H9 (cell line): Measurements from ENCODE around the gene CHST13. TPM values are rescaled to one million over a fixed set of nuclear protein-coding genes. Genes with fewer than 3 reads are reported as not detected.

Source experiments
- DNase-seq: peaks from one replicate; pipeline ENCODE4 v3.0.0-alpha.2; 2017
- H2AFZ ChIP-seq: one replicate; pipeline ENCODE4 v1.6.1; 2013; ENCODE audit warnings: mild to moderate bottlenecking, low read length, control low read depth, moderate library complexity
- H2AK5ac ChIP-seq: 2 replicates; pipeline ENCODE4 v1.6.1; 2013; ENCODE audit warnings: low read length, control low read depth, mixed read lengths; ENCODE audit not compliant: insufficient read length
- H2BK120ac ChIP-seq: one replicate; pipeline ENCODE4 v1.6.1; 2013; ENCODE audit warnings: low read depth, mild to moderate bottlenecking, low read length, control low read depth, inconsistent platforms; ENCODE audit not compliant: poor library complexity, severe bottlenecking
- H2BK12ac ChIP-seq: 2 replicates; pipeline ENCODE4 v1.6.1; 2013; ENCODE audit warnings: low read length, control low read depth, mixed read lengths, low read depth; ENCODE audit not compliant: insufficient read length
- H2BK15ac ChIP-seq: 2 replicates; pipeline ENCODE4 v1.6.1; 2013; ENCODE audit warnings: low read depth, low read length, control low read depth
- H2BK20ac ChIP-seq: one replicate; pipeline ENCODE4 v1.6.1; 2013; ENCODE audit warnings: low read depth, mild to moderate bottlenecking, low read length, control low read depth, inconsistent platforms; ENCODE audit not compliant: poor library complexity, severe bottlenecking
- H2BK5ac ChIP-seq: 2 replicates; pipeline ENCODE4 v1.6.1; 2013; ENCODE audit warnings: low read length, control low read depth, mixed read lengths; ENCODE audit not compliant: insufficient read length
- H3K14ac ChIP-seq: 2 replicates; pipeline ENCODE4 v1.6.1; 2013; ENCODE audit warnings: low read length, control low read depth; ENCODE audit not compliant: insufficient read depth
- H3K18ac ChIP-seq: 2 replicates; pipeline ENCODE4 v1.6.1; 2013; ENCODE audit warnings: low read depth, mild to moderate bottlenecking, mixed read lengths, low read length, control low read depth; ENCODE audit not compliant: insufficient read length
- H3K23ac ChIP-seq: 2 replicates; pipeline ENCODE4 v1.6.1; 2013; ENCODE audit warnings: low read length, control low read depth, mixed read lengths, low read depth; ENCODE audit not compliant: insufficient read length
- H3K23me2 ChIP-seq: 2 replicates; pipeline ENCODE4 v1.6.1; 2013; ENCODE audit warnings: low read depth, mild to moderate bottlenecking, mixed read lengths, low read length, control low read depth; ENCODE audit not compliant: insufficient read length, poor library complexity, severe bottlenecking
- H3K27ac ChIP-seq: 2 replicates; pipeline ENCODE4 v1.5.1; 2013; ENCODE audit warnings: low read length, control low read depth, mixed read lengths, low read depth; ENCODE audit not compliant: insufficient read length
- H3K27me3 ChIP-seq: 2 replicates; pipeline ENCODE4 v1.6.1; 2013; ENCODE audit warnings: low read length, control low read depth, inconsistent platforms; ENCODE audit not compliant: insufficient read depth
- H3K4ac ChIP-seq: 2 replicates; pipeline ENCODE4 v1.6.1; 2013; ENCODE audit warnings: low read depth, mild to moderate bottlenecking, control low read depth, inconsistent platforms, low read length, moderate library complexity
- H3K4me1 ChIP-seq: 2 replicates; pipeline ENCODE4 v1.6.1; 2013; ENCODE audit warnings: low read length, control low read depth, inconsistent platforms; ENCODE audit not compliant: insufficient read depth
- H3K4me2 ChIP-seq: 2 replicates; pipeline ENCODE4 v1.6.1; 2013; ENCODE audit warnings: low read length, control low read depth, mixed read lengths; ENCODE audit not compliant: insufficient read length, insufficient read depth
- H3K56ac ChIP-seq: 2 replicates; pipeline ENCODE4 v1.6.1; 2013; ENCODE audit warnings: low read depth, mild to moderate bottlenecking, mixed read lengths, low read length, control low read depth; ENCODE audit not compliant: insufficient read length
- H3K79me1 ChIP-seq: 2 replicates; pipeline ENCODE4 v1.6.1; 2013; ENCODE audit warnings: low read depth, mild to moderate bottlenecking, moderate library complexity, low read length, control low read depth, inconsistent platforms; ENCODE audit not compliant: insufficient read depth, poor library complexity, severe bottlenecking
- H3K79me2 ChIP-seq: 2 replicates; pipeline ENCODE4 v1.6.1; 2013; ENCODE audit warnings: low read length, control low read depth, inconsistent platforms; ENCODE audit not compliant: insufficient read depth
- H3K9ac ChIP-seq: 2 replicates; pipeline ENCODE4 v1.6.1; 2013; ENCODE audit warnings: low read length, control low read depth, mixed read lengths; ENCODE audit not compliant: insufficient read length; ENCODE audit errors: extremely low read depth
- H3K9me3 ChIP-seq: one replicate; pipeline ENCODE4 v1.6.1; 2013; ENCODE audit warnings: low read depth, low read length, inconsistent platforms; ENCODE audit not compliant: control insufficient read depth
- H3T11ph ChIP-seq: one replicate; pipeline ENCODE4 v1.6.1; 2013; ENCODE audit warnings: mild to moderate bottlenecking, low read length, control low read depth, inconsistent platforms
- H4K20me1 ChIP-seq: one replicate; pipeline ENCODE4 v1.6.1; 2013; ENCODE audit not compliant: control insufficient read depth, insufficient read length, insufficient read depth
- H4K5ac ChIP-seq: 2 replicates; pipeline ENCODE4 v1.6.1; 2013; ENCODE audit warnings: low read depth, mild to moderate bottlenecking, mixed read lengths, low read length, control low read depth; ENCODE audit not compliant: insufficient read length
- H4K8ac ChIP-seq: replicated peaks from 2 replicates; pipeline ENCODE4 v1.6.1; 2013; ENCODE audit warnings: low read length, control low read depth, mixed read lengths, low read depth; ENCODE audit not compliant: insufficient read length
- H4K91ac ChIP-seq: 2 replicates; pipeline ENCODE4 v1.6.1; 2013; ENCODE audit warnings: low read depth, mild to moderate bottlenecking, moderate library complexity, mixed read lengths, low read length, control low read depth; ENCODE audit not compliant: insufficient read length
- H3K27ac Mint-ChIP-seq, 3 experiments: 2 replicates in 2 of 3; 3 replicates in 1 of 3; pipeline ENCODE4 v1.8.0; 2020 to 2021; ENCODE audit warnings: mixed read lengths in 3 of 3, mild to moderate bottlenecking in 1 of 3, moderate library complexity in 1 of 3
- H3K27me3 Mint-ChIP-seq: 2 replicates; pipeline ENCODE4 v1.8.0; 2021; ENCODE audit warnings: low read depth, mild to moderate bottlenecking, moderate library complexity, mixed read lengths
- H3K36me3 Mint-ChIP-seq, 3 experiments: 2 replicates in 2 of 3; 3 replicates in 1 of 3; pipeline ENCODE4 v1.8.0; 2020 to 2021; ENCODE audit warnings: low read depth in 3 of 3, mixed read lengths in 3 of 3; ENCODE audit not compliant: insufficient read depth in 1 of 3
- H3K4me1 Mint-ChIP-seq, 2 experiments: 2 replicates each; pipeline ENCODE4 v1.8.0; 2020; ENCODE audit warnings: mixed read lengths in 2 of 2
- H3K4me3 Mint-ChIP-seq, 2 experiments: 2 replicates in 1 of 2; 3 replicates in 1 of 2; pipeline ENCODE4 v1.8.0; 2020 to 2021; ENCODE audit warnings: mild to moderate bottlenecking in 2 of 2, mixed read lengths in 2 of 2, moderate library complexity in 1 of 2
- H3K9me3 Mint-ChIP-seq, 2 experiments: 2 replicates in 1 of 2; 3 replicates in 1 of 2; pipeline ENCODE4 v1.8.0; 2020; ENCODE audit warnings: mild to moderate bottlenecking in 2 of 2, mixed read lengths in 2 of 2, moderate library complexity in 1 of 2
- CTCF ChIP-seq: fragments of 200-600 bp; sonication (generic); conservative IDR thresholded peaks from 3 replicates; pipeline ENCODE4 v1.8.0; 2021; ENCODE audit warnings: antibody characterized with exemption, mild to moderate bottlenecking
- WGBS: extraction: QIAGEN DNeasy Blood & Tissue Kit; methylation state at CpG from one replicate; pipeline ENCODE4 v1.1.7; 2013; ENCODE audit warnings: missing lambda C conversion rate, low lambda C conversion rate, mixed read lengths; ENCODE audit not compliant: insufficient read length; ENCODE audit errors: extremely low coverage; 5-methylcytosine and 5-hydroxymethylcytosine counted together
- total RNA-seq: library from RNA; stranded (reverse); gene quantifications from 2 replicates; pipeline ENCODE4 v1.2.1, GENCODE V29; 2021

The CHST13 gene
- total RNA-seq, 1 experiment from 2014 or later, result 0.85 TPM

DNA sequence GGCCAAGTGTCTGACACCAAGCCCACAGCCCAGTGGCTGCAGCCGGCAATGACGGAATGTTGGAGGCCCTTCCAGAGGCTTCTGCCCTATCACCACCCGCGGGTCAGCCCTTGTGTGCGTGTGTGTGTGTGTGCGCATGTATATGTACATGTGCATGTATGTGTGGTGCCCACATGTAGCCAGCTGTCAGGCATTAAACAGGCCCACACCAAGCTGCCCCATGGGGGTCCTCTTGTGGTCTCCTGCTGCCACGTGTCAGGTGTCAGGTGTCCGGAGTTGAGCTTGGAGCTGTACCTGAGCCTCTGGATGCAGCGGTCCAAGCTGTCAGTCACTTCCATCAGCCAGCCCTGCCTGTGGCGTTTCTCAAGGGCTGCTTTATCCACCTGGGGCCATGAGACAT, 20.3 kb upstream of the CHST13 start:
- WGBS, result no CpG with 5 or more reads among the region's 10 CpGs

More for the DNA sequence above, 20.3 kb upstream of the CHST13 start:
- no peak overlapping the region for H2BK120ac ChIP-seq
- no peaks in the 10 kb centered on the region for H3K79me2 ChIP-seq
- no peaks in the 10 kb centered on the region for H4K20me1 ChIP-seq
- Mint-ChIP-seq H3K9me3 (no peaks in the 10 kb centered on the region), H3K4me3 (no peak overlapping the region), H3K36me3 (no peaks in the 10 kb centered on the region), H3K4me1 (peaks cover 14 to 20% of the 10 kb centered on the region in 2 experiments), H3K27ac (no peak overlapping the region; a peak in 1 of 7 replicates), H3K27me3 (peaks cover 2% of the 10 kb centered on the region; the same call in 1 of the 2 replicates)
- no peak overlapping the region for H3K56ac ChIP-seq
- H3K27ac ChIP-seq, result no peak overlapping the region
- H4K5ac ChIP-seq, result no peak overlapping the region
- H3K4ac ChIP-seq, result no peak overlapping the region
- H2BK5ac ChIP-seq, result no peak overlapping the region
- H3K4me2 ChIP-seq, result no peak overlapping the region
- no peaks in the 10 kb centered on the region for H3K23me2 ChIP-seq
- H3K4me1 ChIP-seq, result peaks cover 3% of the 10 kb centered on the region; the same call in 1 of the 2 replicates
- no peak overlapping the region for H2AK5ac ChIP-seq
- no peak for DNase-seq
- no peaks in the 10 kb centered on the region for H3K27me3 ChIP-seq
- H3K79me1 ChIP-seq, result no peaks in the 10 kb centered on the region
- H3K9me3 ChIP-seq, result no peaks in the 10 kb centered on the region
- no peak overlapping the region for H3K14ac ChIP-seq
- H3K23ac ChIP-seq, result no peak overlapping the region
- no peak overlapping the region for H2BK12ac ChIP-seq
- no peak overlapping the region for H2BK15ac ChIP-seq
- H3K9ac ChIP-seq, result no peak overlapping the region
- H4K91ac ChIP-seq, result no peak overlapping the region
- no peak for TF ChIP-seq CTCF
- H4K8ac ChIP-seq, result no peak overlapping the region
- no peak overlapping the region for H2BK20ac ChIP-seq
- no peak overlapping the region for H3K18ac ChIP-seq
- H3T11ph ChIP-seq, result no peak overlapping the region
- no peak overlapping the region for H2AFZ ChIP-seq
